ENCODE results near the gene ZDHHC1. TPM values are rescaled to one million over a fixed set of nuclear protein-coding genes. Genes with fewer than 3 reads are reported as not detected.
"Not testable (repeated sequence)": the region's sequence is repeated elsewhere in the genome, so short reads cannot be mapped to it uniquely, and the experiment has no call there.

Gene ZDHHC1
- total RNA-seq, 1 donor from 2014 or later, result 4.6 TPM

GRCh38 chr16:67361038-67361437 lies 55.2 kb downstream of the ZDHHC1 start:
- TF ChIP-seq, protein P1, sequence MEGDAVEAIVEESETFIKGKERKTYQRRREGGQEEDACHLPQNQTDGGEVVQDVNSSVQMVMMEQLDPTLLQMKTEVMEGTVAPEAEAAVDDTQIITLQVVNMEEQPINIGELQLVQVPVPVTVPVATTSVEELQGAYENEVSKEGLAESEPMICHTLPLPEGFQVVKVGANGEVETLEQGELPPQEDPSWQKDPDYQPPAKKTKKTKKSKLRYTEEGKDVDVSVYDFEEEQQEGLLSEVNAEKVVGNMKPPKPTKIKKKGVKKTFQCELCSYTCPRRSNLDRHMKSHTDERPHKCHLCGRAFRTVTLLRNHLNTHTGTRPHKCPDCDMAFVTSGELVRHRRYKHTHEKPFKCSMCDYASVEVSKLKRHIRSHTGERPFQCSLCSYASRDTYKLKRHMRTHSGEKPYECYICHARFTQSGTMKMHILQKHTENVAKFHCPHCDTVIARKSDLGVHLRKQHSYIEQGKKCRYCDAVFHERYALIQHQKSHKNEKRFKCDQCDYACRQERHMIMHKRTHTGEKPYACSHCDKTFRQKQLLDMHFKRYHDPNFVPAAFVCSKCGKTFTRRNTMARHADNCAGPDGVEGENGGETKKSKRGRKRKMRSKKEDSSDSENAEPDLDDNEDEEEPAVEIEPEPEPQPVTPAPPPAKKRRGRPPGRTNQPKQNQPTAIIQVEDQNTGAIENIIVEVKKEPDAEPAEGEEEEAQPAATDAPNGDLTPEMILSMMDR (IDR thresholded peaks at IDR 0.05; ENCODE audit: partially characterized antibody, unreplicated experiment), result no peak
- no peaks in the 10 kb centered on the region for H3K36me3 Mint-ChIP-seq (ENCODE audit: unreplicated experiment)
- no peak for DNase-seq
- H3K27ac Mint-ChIP-seq (ENCODE audit: unreplicated experiment), result no peak overlapping the region
- H3K27me3 Mint-ChIP-seq (ENCODE audit: unreplicated experiment), result peaks cover 5% of the 10 kb centered on the region
- H3K4me1 Mint-ChIP-seq (ENCODE audit: low read depth, unreplicated experiment), result peaks cover 4% of the 10 kb centered on the region
- H3K9me3 Mint-ChIP-seq (ENCODE audit: unreplicated experiment), result no peaks in the 10 kb centered on the region
- H3K4me3 Mint-ChIP-seq (ENCODE audit: unreplicated experiment), result no peak overlapping the region

DNA sequence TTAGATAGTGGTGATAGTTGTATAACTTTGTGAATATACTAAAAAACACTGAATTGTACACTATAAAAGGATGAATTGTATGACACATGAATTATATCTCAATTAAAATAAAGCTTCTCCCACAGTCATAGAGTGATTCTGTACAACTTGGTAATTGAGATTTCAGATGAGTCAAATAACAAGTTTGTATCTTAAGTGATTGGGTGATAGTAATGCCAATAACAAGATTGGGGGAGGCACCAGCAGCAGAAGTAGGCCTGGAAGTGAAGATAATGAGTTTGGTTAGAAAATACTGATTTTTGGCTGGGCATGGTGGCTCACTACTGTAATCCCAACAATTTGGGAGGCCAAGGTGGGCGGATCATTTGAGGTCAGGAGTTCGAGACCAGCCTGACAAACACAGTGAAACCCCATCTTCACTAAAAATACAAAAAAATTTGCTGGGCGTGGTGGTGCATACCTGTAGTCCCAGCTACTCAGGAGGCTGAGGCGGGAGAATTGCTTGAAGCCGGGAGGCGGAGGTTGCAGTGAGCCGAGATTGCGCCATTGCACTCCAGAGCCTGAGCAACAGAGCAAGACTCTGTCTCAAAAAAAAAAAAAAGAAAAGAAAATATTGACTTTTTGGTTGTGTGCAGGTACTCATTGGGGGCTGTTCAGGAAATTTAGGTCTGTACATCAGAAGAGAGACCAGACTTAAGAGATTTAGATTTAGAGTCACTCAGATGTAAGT lies 56.6 kb downstream of the ZDHHC1 start:
- DNase-seq; H3K9me3 Mint-ChIP-seq (ENCODE audit: unreplicated experiment); H3K4me1 Mint-ChIP-seq (ENCODE audit: low read depth, unreplicated experiment); H3K27me3 Mint-ChIP-seq (ENCODE audit: unreplicated experiment); H3K4me3 Mint-ChIP-seq (ENCODE audit: unreplicated experiment); H3K36me3 Mint-ChIP-seq (ENCODE audit: unreplicated experiment); H3K27ac Mint-ChIP-seq (ENCODE audit: unreplicated experiment): not testable (repeated sequence)

GRCh38 chr16:67357561-67357960 lies 58.7 kb downstream of the ZDHHC1 start:
- Mint-ChIP-seq H3K27ac (ENCODE audit: unreplicated experiment) (no peak overlapping the region), H3K36me3 (ENCODE audit: unreplicated experiment) (no peaks in the 10 kb centered on the region), H3K4me3 (ENCODE audit: unreplicated experiment) (no peak overlapping the region), H3K27me3 (ENCODE audit: unreplicated experiment) (peaks cover 5% of the 10 kb centered on the region), H3K4me1 (ENCODE audit: low read depth, unreplicated experiment) (peaks cover 3% of the 10 kb centered on the region), H3K9me3 (ENCODE audit: unreplicated experiment) (peaks cover 2% of the 10 kb centered on the region)
- no peak for DNase-seq
- TF ChIP-seq, protein P1 (IDR thresholded peaks at IDR 0.05; ENCODE audit: partially characterized antibody, unreplicated experiment), result no peak

DNA sequence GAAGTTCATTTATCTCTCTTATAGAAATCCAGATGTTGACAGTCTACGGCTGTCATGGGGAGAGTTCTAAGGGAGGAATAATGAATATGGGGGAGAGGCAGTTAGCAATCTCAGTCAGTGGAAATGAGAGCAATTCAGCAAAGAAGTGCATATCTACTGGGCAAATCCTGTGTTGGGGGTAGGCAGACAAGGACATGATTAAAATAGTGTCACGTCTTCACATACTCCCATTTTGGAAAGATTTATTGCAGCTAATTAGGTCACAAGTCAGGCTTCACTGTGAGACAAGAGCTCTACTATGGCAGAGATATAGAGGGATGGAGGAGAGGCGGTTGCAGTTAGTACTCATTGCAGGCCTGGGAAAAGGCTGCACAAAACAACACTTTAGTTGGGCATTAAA lies 59.9 kb downstream of the ZDHHC1 start:
- Mint-ChIP-seq H3K27me3 (ENCODE audit: unreplicated experiment) (peaks cover 5% of the 10 kb centered on the region), H3K27ac (ENCODE audit: unreplicated experiment) (no peak overlapping the region), H3K36me3 (ENCODE audit: unreplicated experiment) (no peaks in the 10 kb centered on the region), H3K4me1 (ENCODE audit: low read depth, unreplicated experiment) (peaks cover 3% of the 10 kb centered on the region), H3K9me3 (ENCODE audit: unreplicated experiment) (peaks cover 2% of the 10 kb centered on the region), H3K4me3 (ENCODE audit: unreplicated experiment) (no peak overlapping the region)
- no peak for DNase-seq
- TF ChIP-seq, protein P1 (IDR thresholded peaks at IDR 0.05; ENCODE audit: partially characterized antibody, unreplicated experiment), result no peak

DNA sequence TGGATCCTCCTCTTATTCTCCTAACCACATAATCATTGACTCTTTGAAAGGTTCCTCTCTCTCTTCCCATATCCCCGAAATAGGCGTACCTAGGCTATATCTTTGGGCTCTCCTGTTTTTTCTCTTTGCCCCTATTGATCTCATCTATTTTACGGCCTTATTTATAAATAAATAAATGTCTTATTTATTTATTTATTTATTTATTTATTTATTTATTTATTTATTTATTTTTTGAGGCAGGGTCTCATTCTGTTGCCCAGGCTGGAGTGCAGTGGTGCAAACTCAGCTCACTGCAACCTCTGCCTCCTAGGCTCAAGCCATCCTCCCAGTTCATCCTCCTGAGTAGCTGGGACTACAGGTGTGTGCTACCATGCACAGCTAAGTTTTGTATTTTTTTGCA lies 63.8 kb downstream of the ZDHHC1 start:
- not testable (repeated sequence) for H3K4me3 Mint-ChIP-seq (ENCODE audit: unreplicated experiment); H3K27me3 Mint-ChIP-seq (ENCODE audit: unreplicated experiment); H3K4me1 Mint-ChIP-seq (ENCODE audit: low read depth, unreplicated experiment); H3K36me3 Mint-ChIP-seq (ENCODE audit: unreplicated experiment); DNase-seq; H3K9me3 Mint-ChIP-seq (ENCODE audit: unreplicated experiment); H3K27ac Mint-ChIP-seq (ENCODE audit: unreplicated experiment)

DNA sequence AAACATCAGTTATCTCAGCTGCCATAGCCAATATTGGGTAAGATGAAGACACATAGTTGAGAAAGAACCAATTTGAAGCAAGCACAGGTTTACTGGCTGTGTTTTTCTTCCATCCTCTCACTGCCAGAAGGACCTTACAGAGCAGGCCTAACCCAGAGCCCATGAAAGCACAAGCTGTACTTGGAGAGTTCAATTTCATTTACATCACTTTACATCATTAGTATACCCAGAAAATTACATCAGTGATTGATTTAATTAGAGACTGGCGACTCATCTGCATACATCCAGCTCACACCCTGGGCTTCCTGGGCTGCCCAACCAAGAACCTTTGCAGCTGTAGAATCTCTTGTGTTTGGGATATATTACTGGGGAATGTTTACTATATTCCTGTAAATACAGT lies 66.0 kb downstream of the ZDHHC1 start:
- peaks cover 2% of the 10 kb centered on the region for H3K9me3 Mint-ChIP-seq (ENCODE audit: unreplicated experiment)
- no peak overlapping the region for H3K4me3 Mint-ChIP-seq (ENCODE audit: unreplicated experiment)
- no peaks in the 10 kb centered on the region for H3K4me1 Mint-ChIP-seq (ENCODE audit: low read depth, unreplicated experiment)
- H3K27me3 Mint-ChIP-seq (ENCODE audit: unreplicated experiment), result no peaks in the 10 kb centered on the region
- no peak overlapping the region for H3K27ac Mint-ChIP-seq (ENCODE audit: unreplicated experiment)
- TF ChIP-seq, protein P1 (IDR thresholded peaks at IDR 0.05; ENCODE audit: partially characterized antibody, unreplicated experiment), result no peak
- no peak for DNase-seq
- H3K36me3 Mint-ChIP-seq (ENCODE audit: unreplicated experiment), result no peaks in the 10 kb centered on the region
